Hematopoietic multipotent progenitor cell treated with erythropoietin and hydrocortisone succinate and interleukin-3 and kit ligand, for 15 days (in vitro differentiated cells): Measurements from ENCODE around the gene ARHGAP20.
A peak's percentile ranks its signal among the peaks of the same experiment; 100 is the strongest.

Experiments
- DNase-seq: peaks from one replicate; pipeline ENCODE4 v3.0.0-alpha.2; 2015; ENCODE audit warnings: low spot score

ARHGAP20 gene

DNA sequence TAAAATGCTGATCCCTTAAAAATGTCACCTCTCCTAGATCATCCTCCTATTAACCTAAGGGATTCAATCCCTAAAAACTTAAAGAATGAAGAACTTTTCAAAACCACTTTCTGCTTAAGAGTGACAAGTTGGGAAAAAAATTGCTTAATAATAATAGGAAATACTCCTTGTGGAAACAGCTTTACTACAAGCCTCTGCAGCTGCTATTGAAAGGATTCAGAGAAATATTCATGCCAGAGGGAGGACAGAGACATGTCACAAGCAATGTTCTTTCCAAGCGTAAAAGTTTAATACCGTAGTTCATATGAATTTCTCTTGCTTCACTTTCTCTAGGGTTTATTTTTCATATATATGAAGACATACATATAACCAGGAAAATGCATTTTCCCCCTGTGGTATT, 98.2 kb downstream of the ARHGAP20 start:
- no peak for DNase-seq

GRCh38 chr11:110613197-110613918, 98.9 kb downstream of the ARHGAP20 start:
- DNase-seq = no peak

DNA sequence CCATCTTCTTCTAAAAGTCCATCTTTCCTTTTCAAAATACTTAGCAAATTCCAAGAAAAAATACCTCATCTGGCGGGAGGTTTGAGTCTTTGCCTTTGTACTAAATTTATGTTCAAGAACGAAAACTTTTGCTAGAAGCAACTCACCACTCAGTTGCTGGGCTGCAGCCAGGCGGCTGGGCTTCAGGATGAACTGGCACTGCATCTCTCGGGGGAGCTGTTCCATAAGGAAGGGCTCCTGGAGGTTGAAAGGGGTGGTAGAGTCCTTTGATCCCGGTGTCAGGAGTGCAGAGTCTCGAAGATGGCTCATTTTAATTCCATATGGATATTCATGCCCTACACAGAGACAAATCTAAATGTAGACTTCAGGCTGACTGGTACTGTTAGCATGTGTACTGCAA, 105.8 kb downstream of the ARHGAP20 start:
- no peak for DNase-seq

DNA sequence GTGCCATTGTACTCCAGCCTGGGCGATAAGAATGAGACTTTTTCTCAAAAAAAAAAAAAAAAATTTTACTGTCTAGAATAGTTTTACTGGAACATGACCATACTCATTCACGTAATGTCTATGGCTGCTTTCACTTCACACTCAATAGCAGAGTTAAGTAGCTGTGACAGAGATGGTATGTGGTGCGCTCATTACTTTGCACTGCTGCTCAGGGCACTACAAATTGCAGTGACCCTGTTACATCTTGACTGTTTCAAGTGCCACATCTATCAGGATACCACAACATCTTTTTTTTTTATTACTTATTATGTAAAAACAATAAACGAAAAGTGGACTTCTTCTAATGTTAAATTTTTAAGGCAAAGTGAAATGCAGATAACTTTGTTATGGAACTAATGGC, 110.3 kb downstream of the ARHGAP20 start:
- DNase-seq = no peak

DNA sequence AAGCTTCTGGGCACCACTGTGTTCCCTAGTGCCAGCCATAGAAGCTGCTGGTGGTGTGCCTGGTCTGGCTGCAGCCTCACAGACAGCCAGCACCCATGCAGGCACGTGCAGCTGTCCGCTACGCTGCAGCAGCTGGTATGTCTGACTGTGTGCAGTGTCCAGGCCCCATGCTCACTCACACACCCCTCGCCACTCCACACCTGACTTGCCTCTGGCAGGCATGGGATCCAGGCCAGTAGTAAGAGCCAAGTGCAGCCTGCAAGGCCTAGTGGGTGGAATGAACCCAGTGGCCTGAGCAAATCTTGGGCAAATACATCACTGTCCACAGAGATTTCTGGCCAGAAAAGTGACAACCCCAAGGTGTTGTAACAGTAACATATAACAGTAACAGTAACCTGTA, 111.9 kb downstream of the ARHGAP20 start:
- no peak for DNase-seq

- DNase-seq = no peak
Observed at GRCh38 chr11:110599207-110599606, 113.0 kb downstream of the ARHGAP20 start.

DNA sequence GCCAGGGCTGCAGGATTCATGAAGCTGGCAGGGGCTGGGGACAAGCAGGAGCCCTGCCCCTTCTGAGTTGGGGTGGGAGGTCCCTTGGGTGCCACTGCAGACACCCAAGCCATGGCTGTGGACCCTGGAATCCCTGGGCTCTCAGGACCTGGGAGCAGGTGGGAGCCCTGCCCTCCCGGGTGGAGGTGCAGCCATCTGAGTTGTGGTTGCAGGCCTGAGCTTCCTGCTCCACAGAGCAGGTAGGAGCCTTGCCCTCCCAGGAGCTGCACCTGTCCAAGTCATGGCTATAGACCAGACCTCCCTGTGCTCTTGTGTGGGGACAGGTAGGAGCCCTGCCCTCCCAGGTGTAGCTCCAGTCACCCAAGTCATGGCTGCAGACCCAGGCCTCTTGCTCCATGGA, 113.5 kb downstream of the ARHGAP20 start:
- DNase-seq = no peak

DNA sequence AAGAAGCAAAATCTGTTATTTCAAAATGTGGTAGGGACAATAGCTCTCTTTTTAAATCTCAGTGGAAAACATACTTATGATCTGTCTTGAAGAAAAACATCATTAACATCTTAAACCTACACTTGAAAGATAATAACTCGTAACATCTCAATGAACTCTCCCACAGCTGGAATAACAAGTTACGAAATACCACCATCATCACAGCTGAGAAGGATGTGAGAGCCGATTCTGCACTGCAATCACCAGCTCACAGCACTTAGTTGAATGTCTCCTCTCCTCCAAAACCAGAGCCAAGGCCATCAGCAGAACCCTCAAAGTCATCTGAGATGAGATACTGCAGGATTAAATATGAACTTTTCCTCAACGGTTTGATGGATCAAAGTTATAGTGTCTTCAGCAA, 124.3 kb downstream of the ARHGAP20 start:
- DNase-seq = no peak

GRCh38 chr11:110587129-110587528, 125.1 kb downstream of the ARHGAP20 start:
- DNase-seq = no peak

DNA sequence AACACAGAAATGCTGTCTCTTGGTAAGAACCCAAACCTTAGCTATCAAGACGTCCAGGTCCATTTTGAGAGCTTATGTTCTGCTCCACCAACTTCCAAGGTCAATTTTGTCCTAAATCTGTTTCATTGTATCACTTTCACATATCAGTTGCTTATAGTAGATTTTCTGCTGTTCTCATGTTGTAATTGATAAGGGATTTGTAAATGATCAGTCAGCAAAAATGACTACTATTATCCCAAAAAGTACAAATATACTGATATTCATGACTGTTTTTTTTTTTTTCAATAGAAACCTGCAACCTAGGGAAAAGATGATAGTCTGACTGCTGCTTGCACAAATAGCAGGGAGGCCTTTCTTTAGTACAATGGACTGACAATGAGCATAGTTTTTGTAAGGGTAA, 128.1 kb downstream of the ARHGAP20 start:
- DNase-seq = no peak

GRCh38 chr11:110582728-110583432, 129.4 kb downstream of the ARHGAP20 start:
- DNase-seq = no peak

GRCh38 chr11:110580571-110580970, 131.7 kb downstream of the ARHGAP20 start:
- no peak for DNase-seq

GRCh38 chr11:110573411-110573810, 138.8 kb downstream of the ARHGAP20 start:
- DNase-seq = no peak

- no peak for DNase-seq
Observed at GRCh38 chr11:110571081-110571720, 141.0 kb downstream of the ARHGAP20 start.

DNA sequence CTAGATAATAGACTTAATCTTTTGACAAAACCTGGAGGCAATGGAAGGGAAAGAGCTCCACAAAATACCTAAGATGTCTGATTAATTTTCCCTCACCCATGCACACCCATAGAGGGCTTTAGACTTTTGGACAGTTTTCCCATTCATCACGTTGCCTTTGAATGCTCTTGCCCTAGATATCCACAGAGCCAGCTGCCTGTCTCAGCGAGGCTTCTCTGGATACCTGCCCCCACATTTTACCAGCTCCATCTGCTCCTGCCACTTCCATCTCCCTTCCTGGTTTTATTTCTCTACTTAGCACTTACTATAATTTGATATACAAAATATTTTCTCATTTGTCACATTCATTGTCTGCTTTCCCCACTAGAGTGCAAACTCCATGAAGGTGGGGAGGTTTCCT, 145.7 kb downstream of the ARHGAP20 start:
- no peak for DNase-seq

DNA sequence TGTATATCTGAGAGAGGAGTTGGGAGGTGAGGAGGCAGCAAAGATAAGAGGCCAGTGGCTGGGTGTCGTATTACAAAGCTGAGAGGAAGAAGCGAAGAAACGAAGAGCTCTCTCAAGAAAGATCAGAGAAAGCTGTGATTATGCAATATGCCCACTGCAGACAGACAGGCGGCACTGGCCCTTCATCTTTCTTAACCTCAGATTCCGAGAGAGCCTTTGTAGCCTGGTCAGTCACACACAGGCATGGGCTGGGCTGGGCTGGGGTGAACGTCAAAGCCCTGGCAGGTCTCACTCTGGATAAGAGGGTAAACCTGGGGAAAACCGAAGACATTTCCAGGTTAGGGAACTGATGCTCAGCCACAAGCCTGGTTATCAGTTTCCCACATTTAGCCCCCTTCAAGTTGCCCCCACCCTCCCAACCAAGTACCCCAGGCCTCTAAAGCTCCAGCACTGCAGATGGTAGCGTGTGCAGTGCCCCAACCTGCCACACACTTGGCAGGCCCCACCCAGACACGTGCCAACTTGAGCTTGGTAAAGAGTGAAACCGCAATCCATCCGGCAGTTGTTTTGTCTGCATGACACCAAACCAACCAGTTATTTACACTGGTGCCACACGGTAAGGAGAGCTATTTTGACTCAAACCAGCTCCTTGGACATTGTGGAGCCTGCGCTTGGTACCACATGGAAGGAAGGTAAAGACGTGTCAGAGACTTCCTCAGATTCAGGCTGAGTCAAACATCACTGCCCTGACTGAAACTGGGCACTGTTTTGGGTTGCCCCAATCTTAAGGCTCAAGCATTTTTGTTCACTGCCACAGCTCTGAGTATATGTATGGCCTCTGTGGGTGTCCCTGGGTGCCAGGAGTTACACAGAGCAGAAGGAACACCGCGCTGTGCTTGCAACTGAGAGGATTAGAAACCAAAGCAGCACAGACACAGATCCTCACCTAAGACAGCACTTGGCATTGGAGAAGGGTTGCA, 146.6 kb downstream of the ARHGAP20 start:
- DNase-seq = no peak

DNA sequence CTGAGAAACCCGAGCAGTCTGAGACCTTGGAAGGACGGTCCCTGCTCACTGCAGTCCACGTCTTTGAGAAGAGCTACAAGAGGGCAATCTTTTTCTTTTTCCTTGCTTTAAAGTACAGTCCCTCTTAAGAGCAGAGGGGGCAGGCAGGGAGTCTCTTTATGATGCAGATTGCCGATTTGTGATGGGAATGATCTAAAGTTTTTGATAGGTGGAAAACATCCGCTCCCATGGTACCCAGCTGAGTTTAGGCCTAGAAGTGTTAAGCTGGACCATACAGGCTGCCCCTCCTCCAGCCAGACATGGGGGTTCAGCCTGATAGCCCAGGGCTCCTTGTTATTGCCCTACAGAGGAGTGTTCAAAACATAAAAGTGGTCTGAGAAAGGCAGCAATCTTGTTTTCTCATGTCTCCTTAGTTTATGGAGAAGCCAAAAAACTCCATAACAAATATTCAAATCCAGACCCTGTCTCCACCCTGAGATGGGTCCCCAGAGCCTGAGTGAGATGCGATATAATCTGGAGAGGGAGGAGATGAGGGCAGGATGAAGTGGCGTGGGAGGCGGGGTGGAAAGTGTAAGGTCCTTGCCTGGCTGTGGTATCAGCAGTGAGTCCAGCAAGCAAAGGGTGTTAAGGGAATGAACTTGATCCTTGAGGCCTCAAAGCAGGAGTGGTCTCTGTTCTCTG, 147.4 kb downstream of the ARHGAP20 start:
- no peak for DNase-seq

DNA sequence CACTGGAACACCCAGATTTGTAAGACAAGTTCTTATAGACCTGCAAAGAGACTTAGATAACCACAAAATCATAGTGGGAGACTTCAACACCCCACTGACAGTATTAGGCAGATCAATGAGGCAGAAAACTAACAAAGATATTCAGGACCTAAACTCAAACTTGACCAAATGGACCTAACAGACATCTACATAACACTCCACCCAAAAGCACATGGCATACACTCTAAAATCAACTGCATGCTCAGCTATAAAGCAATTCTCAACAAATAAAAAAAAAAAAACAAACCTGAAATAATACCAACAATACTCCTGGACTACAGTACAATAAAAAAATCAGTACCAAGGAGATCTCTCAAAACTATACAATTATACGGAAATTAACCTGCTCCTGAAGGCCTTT, 167.5 kb downstream of the ARHGAP20 start:
- DNase-seq = no peak

- no peak for DNase-seq
Observed at GRCh38 chr11:110538154-110538553, 174.1 kb downstream of the ARHGAP20 start.

DNA sequence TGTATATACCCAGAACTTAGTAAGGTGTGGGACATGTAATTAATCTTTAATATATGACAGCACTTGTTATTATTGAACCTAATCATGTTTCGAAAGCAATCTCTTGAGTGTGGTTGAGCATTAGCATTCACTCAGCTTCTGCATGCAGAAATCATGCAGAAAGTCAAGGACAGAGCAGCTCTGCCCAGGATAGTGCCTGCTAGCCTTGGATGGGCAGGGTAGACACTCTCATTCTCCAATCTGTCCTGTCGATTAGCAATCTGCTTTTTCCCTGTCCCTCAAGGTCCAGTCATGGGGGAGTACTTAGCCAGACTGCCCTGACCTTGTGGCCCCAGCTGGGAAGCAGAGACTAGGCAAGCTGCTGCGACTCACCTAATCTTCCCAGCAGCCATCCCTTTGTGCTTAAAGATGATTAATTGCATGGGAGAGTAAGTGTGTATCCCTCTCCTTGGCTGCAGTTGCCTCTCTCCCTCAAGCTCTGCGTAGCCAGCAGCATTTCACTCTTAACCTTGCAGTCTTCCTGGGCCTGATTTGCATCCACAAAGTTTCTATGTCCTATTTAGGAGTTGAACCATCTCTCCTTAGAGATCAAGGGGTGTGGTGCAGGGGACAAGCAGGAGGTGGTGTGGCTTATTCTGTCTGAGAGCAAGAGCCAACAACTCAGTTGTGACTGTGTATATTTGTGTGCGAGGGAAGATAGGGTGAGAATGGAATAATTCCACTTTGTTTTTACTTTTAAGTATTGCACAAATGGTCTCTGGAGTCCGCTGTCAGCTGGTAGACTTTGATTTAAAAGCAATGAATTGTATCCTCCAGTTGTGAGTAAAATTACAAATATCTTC, 181.1 kb downstream of the ARHGAP20 start:
- DNase-seq = no peak

GRCh38 chr11:110529043-110529442, 183.2 kb downstream of the ARHGAP20 start:
- DNase-seq = peak; percentile 6
